NOMO-1 (cell line): Measurements from ENCODE around the gene ECE2.
"Not testable (repeated sequence)": the region's sequence is repeated elsewhere in the genome, so short reads cannot be mapped to it uniquely, and the experiment has no call there.

Source experiments
- DNase-seq, 2 experiments: peaks; one replicate each; lab custom pipeline; 2025; ENCODE audit not compliant: unreplicated experiment in 2 of 2; lab: John Stamatoyannopoulos, UW

Gene ECE2

DNA sequence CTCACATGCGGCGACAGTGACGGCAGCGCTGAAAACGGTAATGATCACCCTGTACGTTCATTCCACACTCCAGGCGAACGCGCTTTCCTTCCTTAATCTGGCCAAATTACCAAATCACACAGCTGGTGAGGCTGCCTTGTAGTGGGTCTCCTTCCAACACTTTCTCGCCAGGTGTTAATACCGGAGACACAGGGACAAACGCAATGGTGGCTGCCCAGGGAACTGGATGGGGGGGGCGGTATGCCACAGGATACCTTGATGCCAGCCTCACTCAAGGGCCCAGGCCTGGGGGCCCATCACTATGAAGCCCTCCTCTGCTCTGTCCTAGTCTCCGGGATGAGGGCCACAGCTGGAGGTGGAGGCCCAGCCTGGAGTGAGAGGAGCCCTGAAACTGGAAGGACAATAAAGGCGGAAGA, 13.1 kb upstream of the ECE2 start:
- DNase-seq, result no peak

DNA sequence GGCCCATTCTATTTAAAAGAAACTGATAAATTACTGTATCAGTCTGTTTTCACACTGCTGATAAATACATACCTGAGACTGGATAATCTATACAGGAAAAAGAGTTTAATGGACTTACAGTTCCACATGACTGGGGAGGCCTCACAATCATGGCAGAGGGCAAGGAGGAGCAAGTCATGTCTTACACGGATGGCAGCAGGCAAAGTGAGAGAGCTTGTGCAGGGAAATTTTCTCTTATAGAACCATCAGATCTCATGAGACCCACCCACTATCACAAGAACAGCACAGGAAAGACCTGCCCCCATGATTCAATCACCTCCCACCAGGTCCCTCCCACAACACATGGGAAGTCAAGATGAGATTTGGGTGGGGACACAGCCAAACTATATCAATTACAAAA, 8.6 kb upstream of the ECE2 start:
- DNase-seq, result not testable (repeated sequence)

DNA sequence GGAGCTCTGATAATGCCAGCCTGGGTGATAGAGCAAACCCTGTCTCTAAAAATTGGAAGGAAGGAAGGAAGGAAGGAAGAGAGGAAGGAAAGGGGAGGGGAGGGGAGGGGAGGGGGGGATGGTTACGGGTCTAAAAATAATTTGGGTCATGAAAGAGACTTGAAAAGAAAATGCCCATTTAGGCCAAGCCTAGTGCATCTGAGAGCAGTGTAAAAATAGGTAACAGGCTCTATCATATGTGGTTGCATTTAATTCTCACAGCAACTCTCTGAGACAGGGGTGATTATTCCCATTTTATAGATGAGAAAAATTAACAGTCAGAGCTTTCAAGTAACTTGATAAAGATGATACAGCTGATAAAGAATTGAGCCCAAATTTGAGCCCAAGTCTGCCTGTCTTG, 3.6 kb upstream of the ECE2 start:
- DNase-seq, result no peak

DNA sequence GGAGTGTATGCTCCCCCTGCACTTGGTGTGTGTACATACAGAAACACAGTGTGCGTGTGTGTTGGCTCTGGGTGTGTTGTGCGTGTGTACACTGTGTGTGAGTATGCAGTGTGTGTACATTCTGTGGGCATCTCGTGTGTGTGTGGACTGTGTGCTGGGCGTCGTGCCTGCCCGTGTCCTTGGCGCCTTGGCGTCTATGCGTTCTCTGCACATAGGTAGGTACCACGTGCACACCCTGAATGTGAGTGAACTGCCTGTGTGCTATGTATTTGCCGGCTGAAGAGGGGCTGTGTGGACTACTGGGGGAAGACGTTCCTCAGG, 481 bp upstream of the ECE2 start:
- no peak for DNase-seq

DNA sequence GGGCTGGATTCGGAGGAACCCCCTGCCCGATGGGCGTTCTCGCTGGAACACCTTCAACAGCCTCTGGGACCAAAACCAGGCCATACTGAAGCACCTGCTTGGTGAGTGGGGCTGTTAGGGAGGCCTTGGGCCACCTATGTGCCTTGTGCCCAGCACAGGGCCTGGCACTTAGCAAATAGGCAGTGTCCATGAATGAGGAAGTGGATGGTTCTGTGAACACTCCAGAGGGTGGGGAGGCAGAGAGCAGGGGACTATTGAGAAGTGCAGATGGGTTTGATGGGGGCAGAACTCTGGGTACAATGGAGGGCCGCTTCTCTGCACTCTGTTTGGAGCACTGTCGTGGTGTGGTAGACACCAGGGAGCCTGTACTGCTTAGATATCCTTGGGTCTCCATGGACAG, 1.5 kb downstream of the ECE2 start:
- DNase-seq, result no peak

DNA sequence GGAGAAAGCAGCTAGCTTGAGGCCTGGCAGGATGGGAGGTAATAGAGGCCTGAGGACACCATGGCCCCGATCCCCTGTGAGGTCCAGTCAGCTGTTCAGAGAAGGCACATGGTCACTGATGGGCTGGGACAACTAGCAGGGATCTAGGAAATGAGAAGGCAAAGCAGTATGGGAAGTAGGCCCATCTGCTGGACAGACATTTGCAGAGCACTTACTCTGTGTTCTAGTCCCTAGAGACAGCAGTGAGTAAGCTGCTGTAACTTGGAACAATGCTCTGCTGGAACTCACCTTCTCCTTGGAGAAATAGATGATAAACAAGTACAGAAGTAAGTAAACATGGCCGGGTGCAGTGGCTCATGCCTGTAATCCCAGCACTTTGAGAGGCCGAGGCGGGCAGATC, 7.1 kb downstream of the ECE2 start:
- DNase-seq, result no peak

DNA sequence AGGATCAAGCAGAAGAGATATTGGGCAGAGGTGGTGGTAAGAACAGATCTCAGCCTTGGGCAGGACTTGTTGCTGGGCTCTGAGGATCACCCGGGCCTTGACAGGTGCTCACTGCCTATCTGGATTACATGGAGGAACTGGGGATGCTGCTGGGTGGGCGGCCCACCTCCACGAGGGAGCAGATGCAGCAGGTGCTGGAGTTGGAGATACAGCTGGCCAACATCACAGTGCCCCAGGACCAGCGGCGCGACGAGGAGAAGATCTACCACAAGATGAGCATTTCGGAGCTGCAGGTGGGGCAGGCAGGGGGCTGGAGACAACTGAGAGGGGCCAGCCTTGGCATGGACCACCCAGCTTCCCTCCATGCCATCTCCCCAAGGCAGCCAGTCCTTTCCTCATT, 7.9 kb downstream of the ECE2 start:
- no peak for DNase-seq

DNA sequence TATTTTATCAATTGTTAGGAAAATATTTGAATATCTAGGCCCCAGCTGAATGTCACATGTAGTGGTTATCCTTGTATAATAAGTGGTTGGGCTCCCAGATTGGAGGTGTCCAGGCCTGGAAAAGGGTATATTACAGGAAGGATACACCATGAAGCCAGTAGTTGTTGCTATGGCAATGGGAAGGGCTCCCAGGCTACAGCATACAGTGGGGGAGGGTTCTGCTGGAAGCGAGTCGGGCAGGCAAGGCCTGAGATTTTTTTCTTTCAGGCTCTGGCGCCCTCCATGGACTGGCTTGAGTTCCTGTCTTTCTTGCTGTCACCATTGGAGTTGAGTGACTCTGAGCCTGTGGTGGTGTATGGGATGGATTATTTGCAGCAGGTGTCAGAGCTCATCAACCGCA, 8.9 kb downstream of the ECE2 start:
- DNase-seq, result peak; percentile 64 to 66

DNA sequence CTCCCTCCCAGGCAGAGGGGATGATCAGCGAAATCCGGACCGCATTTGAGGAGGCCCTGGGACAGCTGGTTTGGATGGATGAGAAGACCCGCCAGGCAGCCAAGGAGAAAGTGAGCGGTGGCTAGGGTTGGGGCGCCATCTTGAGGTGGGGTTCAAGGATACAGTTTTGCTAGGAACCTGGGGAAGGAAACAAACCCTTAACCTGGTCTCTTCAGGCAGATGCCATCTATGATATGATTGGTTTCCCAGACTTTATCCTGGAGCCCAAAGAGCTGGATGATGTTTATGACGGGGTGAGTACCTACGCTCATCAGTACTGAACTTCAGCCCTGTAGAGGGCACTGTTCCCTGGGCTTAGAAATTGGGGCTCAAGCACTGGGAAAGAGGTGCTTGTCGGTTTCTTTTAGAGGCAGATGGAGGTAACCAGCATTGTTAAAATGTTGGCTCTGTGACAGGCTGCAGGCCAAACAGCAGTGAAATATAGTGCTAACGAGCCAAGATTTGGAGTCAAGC, 13.7 kb downstream of the ECE2 start:
- peak; percentile 58 to 79 for DNase-seq

DNA sequence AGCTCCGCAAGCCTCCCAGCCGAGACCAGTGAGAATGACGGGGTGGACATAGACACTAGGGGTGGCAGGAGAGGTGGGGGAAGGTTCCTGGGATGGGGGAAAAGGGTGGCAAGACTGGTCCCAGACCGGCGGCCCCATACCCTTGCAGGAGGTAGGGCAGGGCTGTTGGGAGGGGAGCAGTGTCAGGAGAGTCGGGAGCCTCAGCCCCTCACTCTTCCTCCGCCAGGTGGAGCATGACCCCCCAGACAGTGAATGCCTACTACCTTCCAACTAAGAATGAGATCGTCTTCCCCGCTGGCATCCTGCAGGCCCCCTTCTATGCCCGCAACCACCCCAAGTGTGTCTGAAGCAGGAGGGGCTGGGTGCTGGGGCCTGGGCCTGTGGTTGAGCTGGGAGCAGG, 14.5 kb downstream of the ECE2 start:
- DNase-seq, result no peak

DNA sequence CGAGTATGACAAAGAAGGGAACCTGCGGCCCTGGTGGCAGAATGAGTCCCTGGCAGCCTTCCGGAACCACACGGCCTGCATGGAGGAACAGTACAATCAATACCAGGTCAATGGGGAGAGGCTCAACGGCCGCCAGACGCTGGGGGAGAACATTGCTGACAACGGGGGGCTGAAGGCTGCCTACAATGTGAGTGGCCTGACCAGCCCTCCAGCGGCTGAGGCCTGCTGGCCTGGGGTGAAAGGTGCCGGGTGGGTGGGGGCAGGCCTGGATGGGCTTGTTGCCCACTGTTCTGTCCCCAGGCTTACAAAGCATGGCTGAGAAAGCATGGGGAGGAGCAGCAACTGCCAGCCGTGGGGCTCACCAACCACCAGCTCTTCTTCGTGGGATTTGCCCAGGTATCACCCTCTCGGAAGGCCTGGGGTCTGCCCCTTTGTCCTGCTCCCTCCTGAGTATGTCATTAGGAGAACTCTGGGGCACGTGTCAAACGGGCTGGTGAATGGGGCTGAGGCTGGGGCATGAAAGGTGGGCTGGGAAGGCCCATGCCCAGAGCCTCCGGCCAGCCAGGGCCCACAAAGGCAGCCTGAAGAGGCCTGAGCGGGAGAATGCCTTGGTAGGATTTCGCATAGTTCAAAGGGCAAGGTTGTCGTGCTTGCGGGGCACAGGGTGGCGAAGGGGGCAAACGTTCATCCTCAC, 15.4 kb downstream of the ECE2 start:
- DNase-seq, result no peak

DNA sequence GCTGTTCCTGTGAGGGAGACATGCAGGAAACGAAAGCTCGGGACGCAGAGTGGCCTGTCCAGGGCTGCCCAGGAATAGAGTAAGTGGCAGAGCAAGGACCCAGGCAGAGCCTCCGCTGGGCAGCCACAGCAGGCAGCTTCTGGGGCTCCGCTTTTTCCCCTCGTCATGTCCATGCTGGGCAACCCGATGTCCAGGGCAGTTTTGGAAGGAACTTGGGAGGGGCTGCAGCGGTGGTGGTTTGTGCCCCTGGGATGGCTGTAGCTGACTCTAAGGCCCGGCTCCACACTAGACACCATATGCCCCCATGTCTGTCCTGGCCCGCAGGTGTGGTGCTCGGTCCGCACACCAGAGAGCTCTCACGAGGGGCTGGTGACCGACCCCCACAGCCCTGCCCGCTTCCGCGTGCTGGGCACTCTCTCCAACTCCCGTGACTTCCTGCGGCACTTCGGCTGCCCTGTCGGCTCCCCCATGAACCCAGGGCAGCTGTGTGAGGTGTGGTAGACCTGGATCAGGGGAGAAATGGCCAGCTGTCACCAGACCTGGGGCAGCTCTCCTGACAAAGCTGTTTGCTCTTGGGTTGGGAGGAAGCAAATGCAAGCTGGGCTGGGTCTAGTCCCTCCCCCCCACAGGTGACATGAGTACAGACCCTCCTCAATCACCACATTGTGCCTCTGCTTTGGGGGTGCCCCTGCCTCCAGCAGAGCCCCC, 16.1 kb downstream of the ECE2 start:
- no peak for DNase-seq

DNA sequence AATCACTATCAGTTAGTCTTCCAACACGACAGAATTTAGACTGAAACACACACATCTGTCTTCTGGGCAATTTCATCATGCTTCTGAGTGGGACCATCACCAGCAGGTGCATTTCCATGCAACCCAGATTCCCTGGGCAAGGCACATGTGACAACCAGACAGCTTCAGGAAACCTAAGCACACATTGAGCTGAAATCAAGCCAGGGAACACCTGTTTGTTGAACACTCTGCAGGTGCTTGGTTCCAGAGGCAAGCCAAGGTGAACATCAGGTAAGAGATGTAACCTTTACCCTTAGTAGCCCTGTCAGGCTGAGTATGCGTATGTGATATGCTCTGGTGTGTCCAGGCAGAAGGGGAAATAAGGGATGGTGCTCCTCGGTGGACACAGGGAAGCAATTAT, 19.9 kb downstream of the ECE2 start:
- DNase-seq, result no peak

DNA sequence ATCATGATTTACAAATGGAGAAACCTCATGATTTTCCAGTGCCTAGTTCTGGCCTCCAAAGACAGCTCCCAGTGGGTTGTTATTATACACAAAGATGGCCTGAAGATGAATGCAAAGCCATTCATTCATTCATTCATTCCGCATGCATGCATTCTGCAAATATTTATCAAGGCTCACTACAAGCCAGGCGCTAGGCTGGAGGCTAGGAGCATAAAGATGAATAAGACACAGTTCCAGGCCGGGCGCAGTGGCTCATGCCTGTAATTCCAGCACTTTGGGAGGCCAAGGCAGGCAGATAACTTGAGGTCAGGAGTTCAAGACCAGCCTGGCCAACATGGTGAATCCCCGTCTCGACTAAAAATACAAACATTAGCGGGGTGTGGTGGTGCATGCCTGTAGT, 20.8 kb downstream of the ECE2 start:
- DNase-seq, result no peak

DNA sequence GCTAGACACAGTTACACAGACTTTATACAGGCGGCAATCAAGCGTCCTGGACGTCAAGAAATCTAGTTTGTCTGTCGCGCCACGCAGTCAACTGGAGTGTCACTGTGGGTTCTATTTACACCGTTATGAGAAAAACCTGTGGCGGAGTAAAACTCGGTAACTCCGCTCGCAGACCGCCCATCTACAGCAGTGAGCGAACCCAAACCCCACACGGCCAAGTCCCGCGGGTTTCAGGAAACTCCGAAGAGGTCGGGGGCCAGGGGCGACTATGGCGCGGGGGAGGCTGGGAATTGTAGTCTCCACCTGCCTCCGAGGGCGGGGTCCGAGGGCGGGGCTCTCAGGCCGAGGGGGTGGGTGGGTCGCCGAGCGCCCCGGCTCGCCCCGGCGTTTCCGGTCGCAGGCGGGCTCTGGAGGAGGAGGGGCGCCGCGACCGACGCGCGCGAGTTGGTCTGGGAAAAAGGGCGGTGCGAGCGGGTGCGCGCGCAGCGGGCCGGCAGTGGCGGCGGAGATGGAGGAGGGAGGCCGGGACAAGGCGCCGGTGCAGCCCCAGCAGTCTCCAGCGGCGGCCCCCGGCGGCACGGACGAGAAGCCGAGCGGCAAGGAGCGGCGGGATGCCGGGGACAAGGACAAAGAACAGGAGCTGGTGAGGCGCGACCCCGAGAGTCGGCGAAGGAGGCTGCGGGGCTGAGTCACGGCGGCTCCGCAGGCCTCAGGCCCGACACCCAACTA, 23.1 kb downstream of the ECE2 start, which contains the start of gene PSMD2:
TSS of gene PSMD2 (plus strand) at position 483 of the 729 bp plus-strand sequence. CDS start at position 509, 26 bp downstream.
- DNase-seq, result peak; percentile 98 to 99

DNA sequence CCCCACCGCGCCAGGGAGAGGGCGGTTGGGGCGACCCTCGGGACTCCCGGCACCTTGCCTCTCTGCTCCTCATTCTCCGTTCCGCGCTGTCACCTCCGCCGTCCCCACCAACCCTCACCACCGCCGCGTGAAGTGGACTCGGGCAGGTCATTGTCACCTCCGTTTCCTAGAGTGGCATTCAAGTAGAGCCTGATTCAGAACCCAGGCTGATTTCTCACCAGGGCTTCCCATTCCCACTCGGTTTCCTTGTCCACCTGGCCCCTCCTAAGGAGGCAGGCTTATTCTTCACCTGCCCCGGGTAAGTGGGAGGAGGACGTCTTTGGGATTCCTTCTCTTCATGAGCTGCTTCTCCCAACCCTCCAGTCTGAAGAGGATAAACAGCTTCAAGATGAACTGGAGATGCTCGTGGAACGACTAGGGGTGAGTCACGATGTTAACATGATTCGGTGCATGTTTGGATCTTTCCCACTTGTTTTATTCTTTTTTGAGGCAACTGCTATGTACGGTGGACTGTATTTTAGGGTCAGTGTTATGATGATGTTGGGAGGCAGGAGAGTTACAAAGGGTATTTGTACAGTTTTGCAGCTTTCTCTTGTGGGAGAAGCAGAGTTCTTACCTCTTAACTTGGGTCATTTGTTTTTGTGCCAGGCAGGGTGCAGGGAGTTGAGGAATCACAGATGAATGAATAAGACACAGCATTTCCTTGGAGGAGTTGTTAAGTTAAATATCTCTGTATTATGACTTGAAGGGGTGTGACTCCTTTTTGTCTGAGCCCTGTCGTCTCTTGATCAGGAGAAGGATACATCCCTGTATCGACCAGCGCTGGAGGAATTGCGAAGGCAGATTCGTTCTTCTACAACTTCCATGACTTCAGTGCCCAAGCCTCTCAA, 23.9 kb downstream of the ECE2 start:
- no peak for DNase-seq

DNA sequence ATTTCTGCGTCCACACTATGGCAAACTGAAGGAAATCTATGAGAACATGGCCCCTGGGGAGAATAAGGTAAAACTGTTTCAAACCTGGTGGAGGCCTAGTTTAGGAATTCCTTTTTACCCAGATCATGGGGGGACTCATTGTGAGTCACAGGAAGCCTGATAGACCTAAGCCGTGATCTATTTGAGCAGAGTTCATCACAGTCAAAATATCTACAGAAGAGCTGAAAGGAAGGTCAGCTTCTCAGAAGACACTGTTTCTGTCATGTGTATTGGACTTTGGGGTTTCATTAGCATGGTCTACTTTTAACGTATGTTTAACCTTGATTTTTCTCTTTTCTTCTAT, 24.5 kb downstream of the ECE2 start:
- DNase-seq, result no peak

DNA sequence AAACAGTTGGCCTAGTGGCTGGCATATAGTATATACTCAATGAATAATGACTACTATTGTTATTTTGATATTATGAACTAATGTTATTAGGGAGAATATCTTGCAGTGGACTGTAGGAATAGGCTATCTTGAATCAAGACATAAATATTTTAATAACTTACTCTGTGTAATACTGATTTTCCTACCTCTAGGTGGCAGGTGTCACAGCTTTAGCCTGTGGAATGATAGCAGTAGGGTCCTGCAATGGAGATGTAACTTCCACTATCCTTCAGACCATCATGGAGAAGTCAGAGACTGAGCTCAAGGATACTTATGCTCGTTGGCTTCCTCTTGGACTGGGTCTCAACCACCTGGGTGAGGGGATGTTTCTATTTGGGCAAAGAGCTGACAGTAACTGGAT, 29.8 kb downstream of the ECE2 start:
- DNase-seq, result no peak

DNA sequence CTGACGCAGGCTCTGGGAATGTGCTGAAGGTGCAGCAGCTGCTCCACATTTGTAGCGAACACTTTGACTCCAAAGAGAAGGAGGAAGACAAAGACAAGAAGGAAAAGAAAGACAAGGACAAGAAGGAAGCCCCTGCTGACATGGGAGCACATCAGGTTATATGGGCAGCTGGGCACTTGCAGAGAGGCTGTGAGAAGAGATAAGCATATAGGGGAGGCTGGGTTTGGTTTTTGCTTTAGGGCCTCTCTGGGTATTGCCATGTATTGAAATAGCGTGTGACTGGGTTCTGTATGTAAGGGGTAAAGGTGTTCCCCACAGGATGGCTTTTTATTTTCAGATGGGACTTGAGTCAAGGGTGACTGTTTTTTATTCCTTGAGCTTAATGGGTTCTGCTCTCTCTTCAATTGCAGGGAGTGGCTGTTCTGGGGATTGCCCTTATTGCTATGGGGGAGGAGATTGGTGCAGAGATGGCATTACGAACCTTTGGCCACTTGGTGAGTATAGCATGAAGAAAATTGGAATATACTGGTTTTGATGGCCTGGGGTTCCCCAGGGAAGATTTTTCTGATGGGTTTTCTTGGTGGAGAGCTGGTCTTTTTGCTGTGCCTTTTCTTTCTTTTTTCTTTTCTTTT, 30.6 kb downstream of the ECE2 start:
- no peak for DNase-seq

DNA sequence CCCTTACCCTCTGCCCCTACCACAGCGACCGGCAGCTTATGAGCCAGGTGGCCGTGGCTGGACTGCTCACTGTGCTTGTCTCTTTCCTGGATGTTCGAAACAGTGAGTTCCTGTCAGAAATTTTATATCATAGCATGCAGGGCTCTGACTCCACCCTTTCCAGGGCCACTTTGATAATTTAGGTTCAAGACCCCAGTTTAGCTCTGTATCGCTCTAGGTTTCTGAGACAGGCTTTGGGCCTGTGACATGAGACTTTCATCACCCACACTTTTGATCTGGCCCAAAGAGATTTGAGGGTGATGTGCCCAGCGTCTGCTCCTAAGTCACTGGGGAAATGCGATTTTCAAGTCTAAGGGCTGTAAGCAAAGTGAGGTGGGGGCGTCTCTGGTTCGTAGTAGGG, 32.1 kb downstream of the ECE2 start:
- no peak for DNase-seq
